Thyroid gland (tissue), 4 donors: Measurements from ENCODE around the gene DOCK9. TPM values are rescaled to one million over a fixed set of nuclear protein-coding genes. Genes with fewer than 3 reads are reported as not detected.

Experiments
- DNase-seq, 2 donors: peaks; one replicate each; pipeline ENCODE4 v3.0.0-alpha.2; 2019
- H3K27ac ChIP-seq, 3 donors: fragments of 200-600 bp; sonication (generic); 1 replicate in 2 of 3; 2 replicates in 1 of 3; pipeline ENCODE4 v1.5.1; 2016 to 2019; ENCODE audit warnings: mild to moderate bottlenecking in 1 of 3, moderate library complexity in 1 of 3
- H3K27me3 ChIP-seq: fragments of 200-600 bp; sonication (generic); one replicate; pipeline ENCODE4 v1.5.1; 2019
- H3K36me3 ChIP-seq, 2 donors: fragments of 200-600 bp; sonication (generic); one replicate each; pipeline ENCODE4 v1.5.1; 2016 to 2019
- H3K4me1 ChIP-seq, 2 donors: fragments of 200-600 bp; sonication (generic); one replicate each; pipeline ENCODE4 v1.5.1; 2017 to 2019
- H3K4me3 ChIP-seq, 3 donors: fragments of 200-600 bp; sonication (generic); replicated peaks in 1 of 3; 1 replicate in 2 of 3; 2 replicates in 1 of 3; pipeline ENCODE4 v1.5.1; 2016; ENCODE audit warnings: mild to moderate bottlenecking in 1 of 3
- H3K9me3 ChIP-seq: fragments of 200-600 bp; sonication (generic); one replicate; pipeline ENCODE4 v1.5.1; 2017
- CTCF ChIP-seq, 6 experiments: fragments of 200-600 bp in 3 of 6; fragments of 450-650 bp in 3 of 6; sonication (generic) in 3 of 6; IDR thresholded peaks; one replicate each; pipeline ENCODE4 v1.5.1; 2016 to 2019; ENCODE audit warnings: antibody characterized with exemption in 6 of 6, mild to moderate bottlenecking in 2 of 6, inconsistent platforms in 1 of 6, moderate library complexity in 1 of 6
- POLR2A ChIP-seq, 2 donors: fragments of 450-650 bp; IDR thresholded peaks; one replicate each; pipeline ENCODE4 v1.6.1; 2017; ENCODE audit warnings: antibody characterized with exemption in 2 of 2, mild to moderate bottlenecking in 2 of 2, moderate library complexity in 1 of 2
- WGBS, 2 donors: methylation state at CpG; one replicate each; pipeline ENCODE4 v1.1.5; 2017; 5-methylcytosine and 5-hydroxymethylcytosine counted together
- intact Hi-C: fragments of 100-400 bp; cut with DNase I; formaldehyde crosslinking; loops from one replicate; pipeline ENCODE4 v1.15.1; 2023
- total RNA-seq, 4 donors: library from RNA; depleted of rRNA; stranded (reverse); fragments of >200 nt; gene quantifications; one replicate each; pipeline ENCODE4 v1.2.3, GENCODE V29; 2016

The DOCK9 gene
- total RNA-seq, 4 donors from 2014 or later = 126 to 240 (median 160) TPM

- no peaks in the 10 kb centered on the region for H3K36me3 ChIP-seq
- 75 to 89% methylated on average over 9 of the region's 9 CpGs for WGBS, 2 donors
- no peak for DNase-seq
- intact Hi-C loops = no loop called here
- TF ChIP-seq POLR2A (IDR thresholded peaks at IDR 0.05) (no peak), CTCF (IDR thresholded peaks at IDR 0.05) (no peak)
- no peak overlapping the region for H3K4me3 ChIP-seq
- H3K4me1 ChIP-seq = peaks cover 28 to 52% of the 10 kb centered on the region in 2 donors
- no peak overlapping the region for H3K27ac ChIP-seq
- no peaks in the 10 kb centered on the region for H3K27me3 ChIP-seq
- no peaks in the 10 kb centered on the region for H3K9me3 ChIP-seq
These were observed 14.8 kb downstream of the DOCK9 start for GRCh38 chr13:98962901-98963590.

GRCh38 chr13:98961503-98962105 is 16.3 kb downstream of the DOCK9 start:
- 89 to 90% methylated on average over 7 of the region's 7 CpGs for WGBS, 2 donors
- intact Hi-C loops = no loop called here
- no peaks in the 10 kb centered on the region for H3K36me3 ChIP-seq
- no peaks in the 10 kb centered on the region for H3K9me3 ChIP-seq
- TF ChIP-seq CTCF (IDR thresholded peaks at IDR 0.05) (no peak), POLR2A (IDR thresholded peaks at IDR 0.05) (no peak)
- H3K4me1 ChIP-seq = peaks cover 28 to 55% of the 10 kb centered on the region in 2 donors
- peak overlapping the region in 1 of 3 donors; percentile 68 for H3K27ac ChIP-seq
- no peaks in the 10 kb centered on the region for H3K27me3 ChIP-seq
- H3K4me3 ChIP-seq = no peak overlapping the region
- DNase-seq = no peak

- H3K9me3 ChIP-seq = no peaks in the 10 kb centered on the region
- peaks cover 28 to 55% of the 10 kb centered on the region in 2 donors for H3K4me1 ChIP-seq
- no peaks in the 10 kb centered on the region for H3K36me3 ChIP-seq
- 69 to 72% methylated on average over 11 of the region's 11 CpGs for WGBS, 2 donors
- DNase-seq = peak in 1 of 2 donors; percentile 23
- no peaks in the 10 kb centered on the region for H3K27me3 ChIP-seq
- no peak for TF ChIP-seq POLR2A (IDR thresholded peaks at IDR 0.05)
- TF ChIP-seq CTCF (IDR thresholded peaks at IDR 0.05) = no peak
- H3K4me3 ChIP-seq = no peak overlapping the region
- H3K27ac ChIP-seq = peak overlapping the region; percentile 19 to 68 (median 23)
- intact Hi-C loops = no loop called here
These were observed 17.0 kb downstream of the DOCK9 start for GRCh38 chr13:98960606-98961502.

- intact Hi-C loops = no loop called here
- WGBS, 2 donors = 79 to 86% methylated on average over 14 of the region's 14 CpGs
- Histone ChIP-seq H3K4me1 (peaks cover 28 to 50% of the 10 kb centered on the region in 2 donors), H3K36me3 (no peaks in the 10 kb centered on the region), H3K4me3 (no peak overlapping the region), H3K9me3 (no peaks in the 10 kb centered on the region), H3K27me3 (no peaks in the 10 kb centered on the region), H3K27ac (peak overlapping the region; percentile 19 to 68 (median 23))
- no peak for DNase-seq
- no peak for TF ChIP-seq CTCF (IDR thresholded peaks at IDR 0.05)
- TF ChIP-seq POLR2A (IDR thresholded peaks at IDR 0.05) = no peak
These were observed 17.9 kb downstream of the DOCK9 start for GRCh38 chr13:98959786-98960605.
